K562 (cell line): ENCODE measurements around the gene TNIP1. TPM values are rescaled to one million over a fixed set of nuclear protein-coding genes. Genes with fewer than 3 reads are reported as not detected.
A peak's percentile ranks its signal among the peaks of the same experiment; 100 is the strongest.

Experiments
- ATAC-seq: fragments of 200-7000 bp; cut with Tn5 transposase; 3 replicates; pipeline ENCODE4 v1.9.1; 2020; ENCODE audit warnings: moderate library complexity
- BruUV-seq: library from RNA; stranded (reverse); fragments of 400-500 nt; replicated peaks from 2 replicates; lab custom pipeline; 2021; lab: Mats Ljungman, UMichigan
- CTCF ChIA-PET: fragments of 300-600 bp; formaldehyde crosslinking; extraction: SDS; loops from one replicate; lab custom pipeline; 2021; ENCODE audit warnings: low intra/inter-chr PET ratio; lab: Yijun Ruan, JAX
- POLR2A ChIA-PET: fragments of 300-600, 350-650 bp; sonication (Branson Sonifier 250); formaldehyde crosslinking; extraction: SDS; loops from one replicate; lab custom pipeline; 2021; ENCODE audit warnings: antibody characterized with exemption, inconsistent platforms; lab: Yijun Ruan, JAX
- DNase-seq, 4 experiments: peaks; one replicate each; pipeline versions ENCODE4 v3.0.0 to v3.0.0-alpha.2; 2011 to 2018; ENCODE audit warnings: low spot score in 3 of 4, mixed read lengths in 3 of 4; ENCODE audit errors: extremely low read depth in 1 of 4
- FAIRE-seq: peaks from 2 replicates; lab custom pipeline; 2011; peaks lifted over from hg19 to GRCh38; lab: Jason Lieb, UNC
- H2AFZ ChIP-seq: 2 replicates; pipeline ENCODE4 v1.6.0; 2011; ENCODE audit warnings: low read depth, low read length, control low read depth, inconsistent platforms
- H3K27ac ChIP-seq: fragments of 200-600 bp; 3 replicates; pipeline ENCODE4 v1.8.0; 2011; ENCODE audit warnings: low read depth, mild to moderate bottlenecking, control low read depth, inconsistent platforms, low read length, moderate library complexity, mixed read lengths; ENCODE audit errors: extremely low read depth
- H3K27me3 ChIP-seq, 2 experiments: fragments of 300-600 bp in 1 of 2; 2 replicates in 1 of 2; 3 replicates in 1 of 2; pipeline versions ENCODE4 v1.6.0 to v1.8.0; 2011; ENCODE audit warnings: inconsistent platforms in 2 of 2, low read length in 2 of 2, mild to moderate bottlenecking in 1 of 2, mixed read lengths in 1 of 2, moderate library complexity in 1 of 2; ENCODE audit not compliant: control insufficient read depth in 2 of 2, insufficient read depth in 2 of 2
- H3K36me3 ChIP-seq: fragments of 300-600 bp; 3 replicates; pipeline ENCODE4 v1.8.0; 2011; ENCODE audit warnings: mild to moderate bottlenecking, low read length, inconsistent platforms; ENCODE audit not compliant: control insufficient read depth, insufficient read depth
- H3K4me1 ChIP-seq, 2 experiments: fragments of 200-600 bp in 1 of 2; replicated peaks in 1 of 2; 2 replicates in 1 of 2; 3 replicates in 1 of 2; pipeline versions ENCODE4 v1.5.1 to v1.8.0; 2011; ENCODE audit warnings: inconsistent platforms in 2 of 2, low read length in 2 of 2, mild to moderate bottlenecking in 1 of 2, mixed read lengths in 1 of 2, moderate library complexity in 1 of 2; ENCODE audit not compliant: control insufficient read depth in 2 of 2, insufficient read depth in 2 of 2
- H3K4me2 ChIP-seq: 2 replicates; pipeline ENCODE4 v1.6.1; 2011; ENCODE audit warnings: low read length, control low read depth, inconsistent platforms, mixed read lengths; ENCODE audit not compliant: insufficient read depth
- H3K4me3 ChIP-seq: fragments of 200-600 bp; sonication (generic), shearing (Covaris generic); 2 replicates; pipeline ENCODE4 v1.5.1; 2016; ENCODE audit warnings: control low read depth, inconsistent platforms
- H3K79me2 ChIP-seq: fragments of 200-600 bp; 3 replicates; pipeline ENCODE4 v1.8.0; 2011; ENCODE audit warnings: low read length, inconsistent platforms; ENCODE audit not compliant: control insufficient read depth, insufficient read depth
- H3K9ac ChIP-seq, 2 experiments: 2 replicates each; pipeline versions ENCODE4 v1.6.0 to v1.6.1; 2011; ENCODE audit warnings: low read depth in 2 of 2, low read length in 2 of 2, control low read depth in 1 of 2, inconsistent platforms in 1 of 2, mild to moderate bottlenecking in 1 of 2, mixed read lengths in 1 of 2; ENCODE audit not compliant: insufficient read depth in 1 of 2
- H3K9me1 ChIP-seq: one replicate; pipeline ENCODE4 v1.6.0; 2011; ENCODE audit warnings: inconsistent platforms, mild to moderate bottlenecking, low read length, moderate library complexity; ENCODE audit not compliant: control insufficient read depth, insufficient read depth
- H3K9me3 ChIP-seq: replicated peaks from 2 replicates; pipeline ENCODE4 v1.5.1; 2011; ENCODE audit warnings: low read depth, low read length, inconsistent platforms; ENCODE audit not compliant: control insufficient read depth, insufficient read depth
- H4K20me1 ChIP-seq: replicated peaks from 2 replicates; pipeline ENCODE4 v1.6.1; 2011; ENCODE audit warnings: low read length, inconsistent platforms, mixed read lengths; ENCODE audit not compliant: control insufficient read depth, insufficient read depth
- BACH1 ChIP-seq: fragments of 200-800 bp; sonication (Bioruptor generic); IDR thresholded peaks from 2 replicates; pipeline ENCODE4 v1.6.1; 2016; ENCODE audit warnings: missing genetic modification characterization, missing compliant biosample characterization
- BCOR ChIP-seq: fragments of 450-650 bp; IDR thresholded peaks from 2 replicates; pipeline ENCODE4 v1.6.1; 2016
- E2F1 ChIP-seq: sonication (generic); formaldehyde crosslinking; IDR thresholded peaks from 2 replicates; pipeline ENCODE4 v1.8.1; 2023; ENCODE audit warnings: mild to moderate bottlenecking, missing genetic modification reagents, moderate library complexity
- KDM1A ChIP-seq, 2 experiments: fragments of 450-650 bp; IDR thresholded peaks; 2 replicates each; pipeline ENCODE4 v1.6.1; 2016; ENCODE audit warnings: mild to moderate bottlenecking in 2 of 2
- MCM5 ChIP-seq: fragments of 450-650 bp; IDR thresholded peaks from 2 replicates; pipeline ENCODE4 v1.6.1; 2016; ENCODE audit warnings: low read depth
- MTA3 ChIP-seq: fragments of 450-650 bp; formaldehyde crosslinking; IDR thresholded peaks from 2 replicates; pipeline ENCODE4 v1.6.1; 2017; ENCODE audit warnings: mild to moderate bottlenecking, borderline replicate concordance
- MYNN ChIP-seq, 2 experiments: sonication (generic); formaldehyde crosslinking in 1 of 2; IDR thresholded peaks; 2 replicates each; pipeline versions ENCODE4 v1.5.0 to v1.6.1; 2016 to 2020; ENCODE audit warnings: antibody characterized with exemption in 1 of 2, missing genetic modification reagents in 1 of 2
- RBM25 ChIP-seq: fragments of 200-400 bp; formaldehyde crosslinking; IDR thresholded peaks from 2 replicates; pipeline ENCODE4 v1.6.1; 2018; ENCODE audit warnings: low read length, low read depth, moderate library complexity; ENCODE audit not compliant: severe bottlenecking
- RCOR1 ChIP-seq, 2 experiments: IDR thresholded peaks; 2 replicates each; pipeline ENCODE4 v1.6.1; 2012; ENCODE audit warnings: low read depth in 2 of 2, low read length in 2 of 2, borderline replicate concordance in 1 of 2, improper control_type of control experiment in 1 of 2
- TAF15 ChIP-seq: fragments of 200-400 bp; formaldehyde crosslinking; IDR thresholded peaks from 2 replicates; pipeline ENCODE4 v1.6.1; 2017; ENCODE audit warnings: mild to moderate bottlenecking, low read depth, low read length, moderate library complexity
- TARDBP ChIP-seq: fragments of 450-650 bp; IDR thresholded peaks from 2 replicates; pipeline ENCODE4 v1.6.1; 2016
- ZNF146 ChIP-seq: IDR thresholded peaks from one replicate; pipeline ENCODE4 v1.6.1; 2018; ENCODE audit warnings: missing compliant biosample characterization; ENCODE audit not compliant: unreplicated experiment
- ZNF778 ChIP-seq: fragments of 450-650 bp; formaldehyde crosslinking; IDR thresholded peaks from 2 replicates; pipeline ENCODE4 v1.4.0; 2020; ENCODE audit warnings: mild to moderate bottlenecking, moderate library complexity
- WGBS: fragments of 100-300 bp; shearing (Covaris generic); methylation state at CpG from one replicate; pipeline ENCODE4 v1.1.6; 2016; ENCODE audit warnings: low coverage, mixed read lengths; ENCODE audit not compliant: insufficient coverage; ENCODE audit errors: missing lambda C conversion rate; 5-methylcytosine and 5-hydroxymethylcytosine counted together
- in situ Hi-C: fragments of 300-500 bp; cut with MboI; formaldehyde crosslinking; loops from 4 replicates; pipeline ENCODE4 v1.15.0; 2018; ENCODE audit warnings: inconsistent platforms, mixed read lengths
- intact Hi-C: fragments of 100-400 bp; cut with micrococcal nuclease; formaldehyde crosslinking; loops from 2 replicates; pipeline ENCODE4 v1.14.2; 2022
- polyA plus RNA-seq, 8 experiments: library from polyadenylated mRNA; depleted of rRNA in 4 of 8; stranded (reverse) in 5 of 8; unstranded in 3 of 8; fragments of >200 nt; fragmentation: Nextera tagmentation in 2 of 8; fragmentation: Illumina TruSeq in 1 of 8; extraction: Ambion mirVana in 2 of 8; extraction: Trizol in 1 of 8; gene quantifications; 2 replicates each; pipeline versions ENCODE4 v1.2.1 to v1.2.3, GENCODE V29; 2011 to 2014; ENCODE audit warnings: inconsistent platforms in 1 of 8, missing spikeins in 1 of 8
- total RNA-seq, 7 experiments: library from RNA; depleted of rRNA in 6 of 7; stranded (reverse); fragments of >200 nt in 6 of 7; fragmentation: Illumina TruSeq in 2 of 7; extraction: Trizol in 2 of 7; gene quantifications; 2 replicates each; pipeline versions ENCODE4 v1.2.1 to v1.2.3, GENCODE V29; 2011 to 2021; ENCODE audit warnings: low replicate concordance in 1 of 7
- TF ChIP-seq, protein P1 (sequence below): fragments of 250-450 bp; sonication (Bioruptor Pico); IDR thresholded peaks from 2 replicates; pipeline ENCODE4 v1.5.0; 2021; ENCODE audit warnings: mild to moderate bottlenecking, borderline replicate concordance

Gene TNIP1
- total and polyA plus RNA-seq, 9 of the 15 experiments (the other 6 are each of a cell fraction or from before 2014, with no cell fraction given) = 0.46 to 41.0 (median 24.6) TPM

GRCh38 chr5:151074557-151074956, 6.3 kb downstream of the TNIP1 start:
- Histone ChIP-seq H3K9ac (no peak overlapping the region), H3K9me3 (no peaks in the 10 kb centered on the region), H4K20me1 (peaks cover 15% of the 10 kb centered on the region), H3K27me3 (no peaks in the 10 kb centered on the region), H3K36me3 (peaks cover 30% of the 10 kb centered on the region; the same call in 2 of the 3 replicates), H3K9me1 (peaks cover 6% of the 10 kb centered on the region), H2AFZ (no peak overlapping the region), H3K4me3 (no peak overlapping the region), H3K4me2 (no peak overlapping the region), H3K4me1 (peaks cover 11 to 15% of the 10 kb centered on the region in 2 experiments; a peak in 3 of 5 replicates), H3K27ac (no peak overlapping the region), H3K79me2 (peaks cover 83% of the 10 kb centered on the region)
- BruUV-seq = no TSS peak
- 93% methylated on average over 2 of the region's 2 CpGs for WGBS
- CTCF ChIA-PET = no interaction called here
- DNase-seq (no peak), ATAC-seq (no peak), FAIRE-seq (no peak)
- POLR2A ChIA-PET = no interaction called here
- no peak for TF ChIP-seq TARDBP
- TF ChIP-seq ZNF146 = peak; percentile 71
- in situ Hi-C loops (no loop called here), intact Hi-C loops (no loop called here)

DNA sequence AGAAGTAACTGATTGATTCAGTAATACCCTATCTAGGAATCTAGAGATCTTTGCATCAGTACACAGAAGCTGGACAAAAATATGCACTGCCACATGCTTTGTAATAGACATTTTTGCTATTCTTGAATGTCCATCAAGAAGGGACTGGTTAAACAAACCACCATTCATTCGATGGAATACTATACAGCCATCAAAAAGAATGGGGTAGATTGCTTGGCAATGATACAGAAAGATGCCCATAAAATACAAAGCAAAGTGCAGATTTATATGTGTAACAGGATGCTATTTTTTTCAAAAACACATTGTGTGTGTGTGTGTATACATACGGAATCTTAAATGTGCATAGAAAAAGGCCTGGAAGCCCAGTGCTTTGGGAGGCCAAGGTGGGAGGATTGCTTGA, 7.6 kb downstream of the TNIP1 start:
- DNase-seq (no peak), ATAC-seq (no peak), FAIRE-seq (no peak)
- Histone ChIP-seq H2AFZ (no peak overlapping the region), H3K27me3 (no peaks in the 10 kb centered on the region), H4K20me1 (peaks cover 22% of the 10 kb centered on the region), H3K27ac (no peak overlapping the region), H3K4me1 (peaks cover 6 to 9% of the 10 kb centered on the region in 2 experiments; a peak in 2 of 5 replicates), H3K36me3 (peaks cover 26% of the 10 kb centered on the region), H3K4me3 (no peak overlapping the region), H3K9me1 (peaks cover 9% of the 10 kb centered on the region), H3K9me3 (no peaks in the 10 kb centered on the region), H3K4me2 (no peak overlapping the region), H3K9ac (no peak overlapping the region), H3K79me2 (peaks cover 82% of the 10 kb centered on the region)
- BruUV-seq = no TSS peak
- POLR2A ChIA-PET = no interaction called here
- intact Hi-C loops = no loop called here
- CTCF ChIA-PET = no interaction called here
- in situ Hi-C loops = no loop called here
- WGBS = 68% methylated on average over 2 of the region's 2 CpGs
- peak; percentile 89 for TF ChIP-seq RBM25
- peak; percentile 33 to 45; a peak in 2 of 4 replicates for TF ChIP-seq KDM1A (IDR thresholded peaks at IDR 0.05)
- TF ChIP-seq MCM5 = no peak
- no peak for TF ChIP-seq MTA3
- no peak for TF ChIP-seq ZNF778 (CRISPR knock-in tag)
- TF ChIP-seq MYNN (IDR thresholded peaks at IDR 0.05) = no peak
- TF ChIP-seq MYNN (CRISPR knock-in tag; IDR thresholded peaks at IDR 0.05) = no peak
- TF ChIP-seq E2F1 (CRISPR knock-in tag) = no peak
- peak; percentile 67 for TF ChIP-seq BCOR
- TF ChIP-seq RCOR1 (IDR thresholded peaks at IDR 0.05; ENCODE audit: borderline replicate concordance in 1 of 2, low read depth in 2 of 2, low read length in 2 of 2) = 0 out of 4 replicates have a peak, but pooled peaks of 1 of the 2 experiments have one; percentile 33
- no peak for TF ChIP-seq BACH1 (tag)
- peak; percentile 98 for TF ChIP-seq ZNF146
- TF ChIP-seq, protein P1, sequence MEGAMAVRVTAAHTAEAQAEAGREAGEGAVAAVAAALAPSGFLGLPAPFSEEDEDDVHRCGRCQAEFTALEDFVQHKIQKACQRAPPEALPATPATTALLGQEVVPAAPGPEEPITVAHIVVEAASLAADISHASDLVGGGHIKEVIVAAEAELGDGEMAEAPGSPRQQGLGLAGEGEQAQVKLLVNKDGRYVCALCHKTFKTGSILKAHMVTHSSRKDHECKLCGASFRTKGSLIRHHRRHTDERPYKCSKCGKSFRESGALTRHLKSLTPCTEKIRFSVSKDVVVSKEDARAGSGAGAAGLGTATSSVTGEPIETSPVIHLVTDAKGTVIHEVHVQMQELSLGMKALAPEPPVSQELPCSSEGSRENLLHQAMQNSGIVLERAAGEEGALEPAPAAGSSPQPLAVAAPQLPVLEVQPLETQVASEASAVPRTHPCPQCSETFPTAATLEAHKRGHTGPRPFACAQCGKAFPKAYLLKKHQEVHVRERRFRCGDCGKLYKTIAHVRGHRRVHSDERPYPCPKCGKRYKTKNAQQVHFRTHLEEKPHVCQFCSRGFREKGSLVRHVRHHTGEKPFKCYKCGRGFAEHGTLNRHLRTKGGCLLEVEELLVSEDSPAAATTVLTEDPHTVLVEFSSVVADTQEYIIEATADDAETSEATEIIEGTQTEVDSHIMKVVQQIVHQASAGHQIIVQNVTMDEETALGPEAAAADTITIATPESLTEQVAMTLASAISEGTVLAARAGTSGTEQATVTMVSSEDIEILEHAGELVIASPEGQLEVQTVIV = no peak
- no peak for TF ChIP-seq TAF15
